ENCODE data around the gene GALNT7.
A peak's percentile ranks its signal among the peaks of the same experiment; 100 is the strongest.

GALNT7 gene

GRCh38 chr4:173365359-173365996 lies 196.9 kb downstream of the GALNT7 start:
- DNase-seq: peak; percentile 2

- DNase-seq: no peak
These were observed 198.7 kb downstream of the GALNT7 start for GRCh38 chr4:173367285-173367684.

GRCh38 chr4:173367946-173368345 lies 199.3 kb downstream of the GALNT7 start:
- no peak for DNase-seq

- no peak for DNase-seq
These were observed 201.5 kb downstream of the GALNT7 start for GRCh38 chr4:173370130-173370476.

- peak; percentile 96 for DNase-seq
These were observed 202.1 kb downstream of the GALNT7 start, which contains the start of gene SAP30 for GRCh38 chr4:173370477-173371291. SAP30 (plus strand) TSS chr4:173370954; CDS start chr4:173371183, 229 bp downstream.

- DNase-seq: peak; percentile 35
These were observed 202.9 kb downstream of the GALNT7 start for GRCh38 chr4:173371292-173372192.

All from activated effector memory CD4-positive, alpha-beta T cell treated with Interleukin-2 at 50 U/mL for 16 hours (primary cell).